ENCODE measurements around the gene NCAPH2.
A peak's percentile ranks its signal among the peaks of the same experiment; 100 is the strongest.

The NCAPH2 gene

GRCh38 chr22:50474710-50475651 lies 33.0 kb upstream of the NCAPH2 start, which contains the start of gene SBF1:
TSS of gene SBF1 (minus strand) at chr22:50475035. CDS start at chr22:50474840, 195 bp downstream.
- peak; percentile 80 for DNase-seq (ENCODE audit: low read depth)

GRCh38 chr22:50475652-50476002 lies 32.4 kb upstream of the NCAPH2 start:
- H3K4me3 ChIP-seq (ENCODE audit: control insufficient read depth, low read depth, low read length): peak overlapping the region; percentile 50
- TF ChIP-seq CTCF (conservative IDR thresholded peaks at IDR 0.05; ENCODE audit: control insufficient read depth, insufficient read depth, low read depth, low read length): no peak
- no peak for DNase-seq (ENCODE audit: low read depth)

More at GRCh38 chr22:50474710-50475651, 33.0 kb upstream of the NCAPH2 start, which contains the start of gene SBF1:
- TF ChIP-seq CTCF (conservative IDR thresholded peaks at IDR 0.05; ENCODE audit: control insufficient read depth, insufficient read depth, low read depth, low read length): no peak
- peak within 1 kb of the TSS; percentile 59 for H3K4me3 ChIP-seq (ENCODE audit: control insufficient read depth, low read depth, low read length)

DNA sequence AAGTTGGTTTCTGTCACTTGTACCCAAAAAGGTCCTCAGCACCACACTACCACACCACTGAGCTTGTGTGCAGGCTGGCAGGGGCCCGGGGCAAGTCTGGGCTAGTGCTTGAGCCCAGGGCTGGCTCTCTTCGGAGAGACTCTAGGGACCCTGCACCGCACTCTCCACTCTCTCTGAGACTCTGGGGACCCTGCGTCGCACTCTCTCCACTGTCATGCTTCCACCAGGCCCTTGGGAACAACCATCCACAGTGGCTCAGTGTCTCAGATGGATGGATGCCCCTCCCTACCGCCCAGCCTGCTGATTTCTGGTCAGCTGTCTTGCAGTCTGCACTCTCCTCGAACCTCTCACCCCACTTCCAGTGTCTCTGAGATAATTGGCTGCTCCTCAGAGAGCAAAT lies 31.2 kb upstream of the NCAPH2 start:
- DNase-seq (ENCODE audit: low read depth): no peak
- no peak overlapping the region for H3K4me3 ChIP-seq (ENCODE audit: control insufficient read depth, low read depth, low read length)
- TF ChIP-seq CTCF (conservative IDR thresholded peaks at IDR 0.05; ENCODE audit: control insufficient read depth, insufficient read depth, low read depth, low read length): no peak

DNA sequence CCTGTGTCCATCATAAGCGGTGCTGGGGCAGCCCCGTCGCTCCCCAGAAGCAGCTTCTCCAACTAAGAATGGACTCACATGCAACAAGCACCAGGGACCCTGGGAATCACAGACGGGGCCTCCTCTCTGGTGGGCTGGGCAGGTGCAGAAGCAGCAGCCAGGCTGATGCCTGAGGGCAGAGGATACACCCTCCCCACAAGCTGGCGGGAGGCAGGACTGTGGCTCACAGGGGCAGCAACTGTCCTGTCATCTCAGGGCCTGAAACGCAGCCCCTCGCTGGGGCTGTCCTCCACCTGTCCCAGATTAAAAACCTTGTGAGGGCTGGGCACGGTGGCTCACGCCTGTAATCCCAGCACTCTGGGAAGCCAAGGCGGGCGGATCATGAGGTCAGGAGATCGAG lies 30.1 kb upstream of the NCAPH2 start:
- H3K4me3 ChIP-seq (ENCODE audit: control insufficient read depth, low read depth, low read length): no peak overlapping the region
- DNase-seq (ENCODE audit: low read depth): no peak

GRCh38 chr22:50479721-50480120 lies 28.3 kb upstream of the NCAPH2 start:
- H3K4me3 ChIP-seq (ENCODE audit: control insufficient read depth, low read depth, low read length): no peak overlapping the region
- no peak for TF ChIP-seq CTCF (conservative IDR thresholded peaks at IDR 0.05; ENCODE audit: control insufficient read depth, insufficient read depth, low read depth, low read length)
- no peak for DNase-seq (ENCODE audit: low read depth)

More for the DNA sequence above, 30.1 kb upstream of the NCAPH2 start:
- no peak for TF ChIP-seq CTCF (conservative IDR thresholded peaks at IDR 0.05; ENCODE audit: control insufficient read depth, insufficient read depth, low read depth, low read length)

GRCh38 chr22:50481045-50481439 lies 27.0 kb upstream of the NCAPH2 start:
- DNase-seq (ENCODE audit: low read depth): no peak
- H3K4me3 ChIP-seq (ENCODE audit: control insufficient read depth, low read depth, low read length): no peak overlapping the region
- TF ChIP-seq CTCF (conservative IDR thresholded peaks at IDR 0.05; ENCODE audit: control insufficient read depth, insufficient read depth, low read depth, low read length): no peak

Measured in fibroblast of mammary gland (primary cell).